ENCODE results near the gene GPR139.

The GPR139 gene

GRCh38 chr16:19991614-19992013 lies 82.1 kb downstream of the GPR139 start:
- DNase-seq (ENCODE audit: extremely low read depth in 1 of 2, low read depth in 1 of 2), result no peak

GRCh38 chr16:19984135-19984534 lies 89.6 kb downstream of the GPR139 start:
- DNase-seq (ENCODE audit: extremely low read depth in 1 of 2, low read depth in 1 of 2), result no peak
